Testis (tissue), 2 donors: ENCODE data around the gene CCT2.

Experiments used
- CTCF ChIP-seq, 3 experiments: fragments of 450-650 bp in 2 of 3; fragments of 200-600 bp in 1 of 3; sonication (generic) in 1 of 3; IDR thresholded peaks; one replicate each; pipeline ENCODE4 v1.5.1; 2016 to 2019; ENCODE audit warnings: antibody characterized with exemption in 3 of 3, mild to moderate bottlenecking in 2 of 3, moderate library complexity in 1 of 3
- POLR2A ChIP-seq: fragments of 450-650 bp; IDR thresholded peaks from one replicate; pipeline ENCODE4 v1.6.1; 2017; ENCODE audit warnings: antibody characterized with exemption, mild to moderate bottlenecking, moderate library complexity

DNA sequence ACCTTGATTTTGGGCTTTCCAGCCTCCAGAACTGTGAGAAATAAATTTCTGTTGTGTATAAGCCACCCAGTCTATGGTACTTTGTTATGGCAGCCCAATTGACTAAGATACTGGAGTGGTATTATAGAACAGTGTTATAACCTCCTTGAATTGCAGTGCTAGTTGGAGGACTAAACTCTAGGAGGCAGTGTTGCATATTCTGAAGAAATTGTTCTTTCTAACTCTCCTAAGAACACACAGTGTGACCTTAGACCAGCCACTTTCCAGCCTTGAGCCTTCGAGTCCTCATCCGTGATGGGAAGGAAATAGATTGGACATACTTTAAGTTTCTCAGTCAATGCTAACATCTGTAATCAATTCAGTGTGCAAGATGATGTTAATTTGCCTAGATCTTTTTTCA, 47.8 kb downstream of the CCT2 start:
- TF ChIP-seq POLR2A (no peak), CTCF (IDR thresholded peaks at IDR 0.05) (no peak)
